Measurements from ENCODE around the gene UTF1. TPM values are rescaled to one million over a fixed set of nuclear protein-coding genes. Genes with fewer than 3 reads are reported as not detected.
"Not testable (repeated sequence)": the region's sequence is repeated elsewhere in the genome, so short reads cannot be mapped to it uniquely, and the experiment has no call there.

The UTF1 gene
- total RNA-seq, 2 experiments from 2014 or later: not detected

DNA sequence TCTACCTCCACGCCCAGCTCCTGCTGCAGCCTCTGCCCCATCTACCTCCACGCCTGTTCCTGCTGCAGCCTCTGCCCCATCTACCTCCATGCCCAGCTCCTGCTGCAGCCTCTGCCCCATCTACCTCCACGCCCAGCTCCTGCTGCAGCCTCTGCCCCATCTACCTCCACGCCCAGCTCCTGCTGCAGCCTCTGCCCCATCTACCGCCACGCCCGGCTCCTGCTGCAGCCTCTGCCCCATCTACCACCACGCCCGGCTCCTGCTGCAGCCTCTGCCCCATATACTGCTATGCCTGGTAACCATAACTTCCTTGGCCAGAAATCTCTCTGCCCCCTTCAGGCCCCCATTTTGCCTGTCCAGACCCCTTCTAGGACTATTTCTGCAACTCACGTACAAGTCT is 35.0 kb downstream of the UTF1 start:
- Mint-ChIP-seq H3K4me1 (peaks cover 52% of the 10 kb centered on the region), H3K36me3 (ENCODE audit: low read depth) (peaks cover 25% of the 10 kb centered on the region), H3K27ac (peak overlapping the region; percentile 77), H3K4me3 (peak overlapping the region; percentile 14)
- DNase-seq, H3K9me3 Mint-ChIP-seq, H3K27me3 Mint-ChIP-seq, POLR2A ChIA-PET: not testable (repeated sequence)
- CTCF ChIA-PET: interaction anchor here (0.6 to 3.1 kb wide), 2 partner anchors 10 to 29 kb away, joined by 3 to 18 read pairs; partner anchors contain the start of gene ADAM8

DNA sequence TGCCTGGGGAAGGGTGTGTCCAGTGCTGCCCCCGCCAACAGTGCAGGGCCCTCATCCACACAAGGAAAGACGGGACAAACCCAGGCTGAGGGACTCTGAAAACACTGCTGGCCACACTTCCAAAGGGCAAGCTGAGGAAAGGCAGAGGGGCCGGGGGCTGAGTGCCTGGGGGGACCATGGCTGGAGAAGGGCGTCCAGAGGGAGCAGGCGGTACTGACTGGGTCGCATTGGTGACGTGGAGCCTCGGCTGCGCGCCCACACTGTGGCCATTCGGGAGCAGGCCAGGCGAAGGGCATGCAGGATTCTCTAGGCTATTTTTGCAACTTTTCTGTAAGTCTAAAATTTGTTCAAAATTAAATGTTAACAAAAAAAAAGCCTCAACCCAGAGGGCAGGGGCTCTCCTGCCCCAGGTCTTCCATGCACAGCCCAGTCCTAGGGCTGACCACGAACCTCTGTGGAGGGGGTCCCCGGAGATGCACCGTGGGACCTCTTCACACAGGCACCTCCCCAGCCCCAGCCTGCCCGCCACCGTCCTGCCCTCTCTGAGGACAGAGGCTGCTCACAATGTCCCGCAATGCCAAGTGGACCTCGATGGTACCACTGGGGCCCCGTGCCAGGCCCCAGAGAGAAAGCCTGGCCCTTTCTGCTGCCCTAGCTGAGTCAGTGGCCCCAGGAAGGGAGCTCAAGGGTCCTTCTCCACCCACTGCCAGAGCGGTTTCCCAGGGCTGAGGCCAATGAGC is 36.2 kb downstream of the UTF1 start:
- POLR2A ChIA-PET: no interaction called here

GRCh38 chr10:133267293-133267692 is 37.3 kb downstream of the UTF1 start:
- H3K4me1 Mint-ChIP-seq: peaks cover 38% of the 10 kb centered on the region
- peaks cover 28% of the 10 kb centered on the region for H3K36me3 Mint-ChIP-seq (ENCODE audit: low read depth)
- H3K27me3 Mint-ChIP-seq: no peaks in the 10 kb centered on the region
- no peak overlapping the region for H3K4me3 Mint-ChIP-seq
- ChIA-PET CTCF (interaction anchor here (1.1 to 2.0 kb wide), 2 partner anchors 8 to 56 kb away, joined by 3 to 6 read pairs; no protein-coding TSS in a partner anchor), POLR2A (no interaction called here)
- no peaks in the 10 kb centered on the region for H3K9me3 Mint-ChIP-seq
- H3K27ac Mint-ChIP-seq: no peak overlapping the region
- DNase-seq: no peak

More for the DNA sequence above, 36.2 kb downstream of the UTF1 start:
- Mint-ChIP-seq H3K4me1 (peaks cover 41% of the 10 kb centered on the region), H3K27me3 (no peaks in the 10 kb centered on the region), H3K27ac (peak overlapping the region; percentile 66), H3K9me3 (no peaks in the 10 kb centered on the region), H3K36me3 (ENCODE audit: low read depth) (peaks cover 28% of the 10 kb centered on the region), H3K4me3 (peak overlapping the region; percentile 10)
- CTCF ChIA-PET: interaction anchor here (0.6 to 2.0 kb wide), 4 partner anchors 9 to 81 kb away, joined by 3 to 6 read pairs (median 4); partner anchors contain the start of gene PRAP1
- DNase-seq: no peak

- H3K27ac Mint-ChIP-seq: no peak overlapping the region
- H3K9me3 Mint-ChIP-seq: no peaks in the 10 kb centered on the region
- H3K4me3 Mint-ChIP-seq: no peak overlapping the region
- H3K4me1 Mint-ChIP-seq: peaks cover 34% of the 10 kb centered on the region
- H3K36me3 Mint-ChIP-seq (ENCODE audit: low read depth): peaks cover 30% of the 10 kb centered on the region
- DNase-seq: no peak
- POLR2A ChIA-PET: no interaction called here
- no peaks in the 10 kb centered on the region for H3K27me3 Mint-ChIP-seq
- CTCF ChIA-PET: interaction anchor here (2.0 kb wide), 1 partner anchor 8 kb away, joined by 6 read pairs; no protein-coding TSS in a partner anchor
These were observed 37.8 kb downstream of the UTF1 start for GRCh38 chr10:133267829-133268228.

- POLR2A ChIA-PET: no interaction called here
- Mint-ChIP-seq H3K9me3 (no peaks in the 10 kb centered on the region), H3K27ac (no peak overlapping the region), H3K36me3 (ENCODE audit: low read depth) (peaks cover 27% of the 10 kb centered on the region), H3K4me1 (peaks cover 27% of the 10 kb centered on the region), H3K4me3 (no peak overlapping the region), H3K27me3 (no peaks in the 10 kb centered on the region)
- DNase-seq: no peak
- CTCF ChIA-PET: interaction anchor here (1.3 kb wide), 1 partner anchor 14 kb away, joined by 3 read pairs; no protein-coding TSS in a partner anchor
These were observed 38.5 kb downstream of the UTF1 start for GRCh38 chr10:133268532-133268931.

GRCh38 chr10:133269367-133269766 is 39.4 kb downstream of the UTF1 start:
- no peak overlapping the region for H3K4me3 Mint-ChIP-seq
- peaks cover 20% of the 10 kb centered on the region for H3K36me3 Mint-ChIP-seq (ENCODE audit: low read depth)
- no peaks in the 10 kb centered on the region for H3K9me3 Mint-ChIP-seq
- DNase-seq: no peak
- POLR2A ChIA-PET: no interaction called here
- H3K4me1 Mint-ChIP-seq: peaks cover 18% of the 10 kb centered on the region
- H3K27ac Mint-ChIP-seq: no peak overlapping the region
- H3K27me3 Mint-ChIP-seq: no peaks in the 10 kb centered on the region
- CTCF ChIA-PET: interaction anchor here (1.3 kb wide), 1 partner anchor 13 kb away, joined by 3 read pairs; no protein-coding TSS in a partner anchor

GRCh38 chr10:133270204-133270603 is 40.2 kb downstream of the UTF1 start:
- ChIA-PET POLR2A (no interaction called here), CTCF (interaction anchor here (0.9 kb wide), 1 partner anchor 9 kb away, joined by 3 read pairs; no protein-coding TSS in a partner anchor)
- Mint-ChIP-seq H3K27me3 (no peaks in the 10 kb centered on the region), H3K36me3 (ENCODE audit: low read depth) (peaks cover 16% of the 10 kb centered on the region), H3K9me3 (no peaks in the 10 kb centered on the region), H3K27ac (no peak overlapping the region), H3K4me3 (no peak overlapping the region), H3K4me1 (peaks cover 16% of the 10 kb centered on the region)
- DNase-seq: no peak

- no peak overlapping the region for H3K4me3 Mint-ChIP-seq
- CTCF ChIA-PET: interaction anchor here (0.9 kb wide), 1 partner anchor 9 kb away, joined by 3 read pairs; no protein-coding TSS in a partner anchor
- H3K27ac Mint-ChIP-seq: no peak overlapping the region
- peaks cover 12% of the 10 kb centered on the region for H3K36me3 Mint-ChIP-seq (ENCODE audit: low read depth)
- H3K9me3 Mint-ChIP-seq: no peaks in the 10 kb centered on the region
- H3K4me1 Mint-ChIP-seq: peaks cover 10% of the 10 kb centered on the region
- POLR2A ChIA-PET: no interaction called here
- no peak for DNase-seq
- H3K27me3 Mint-ChIP-seq: no peaks in the 10 kb centered on the region
These were observed 40.8 kb downstream of the UTF1 start for GRCh38 chr10:133270773-133271297.

GRCh38 chr10:133271521-133272300 is 41.7 kb downstream of the UTF1 start:
- peaks cover 10% of the 10 kb centered on the region for H3K4me1 Mint-ChIP-seq
- no peaks in the 10 kb centered on the region for H3K27me3 Mint-ChIP-seq
- ChIA-PET POLR2A (no interaction called here), CTCF (interaction anchor here (0.6 to 1.5 kb wide), 2 partner anchors 8 to 1031 kb away, joined by 3 to 4 read pairs; no protein-coding TSS in a partner anchor)
- DNase-seq: no peak
- peak overlapping the region; percentile 69 for H3K27ac Mint-ChIP-seq
- H3K9me3 Mint-ChIP-seq: no peaks in the 10 kb centered on the region
- H3K36me3 Mint-ChIP-seq (ENCODE audit: low read depth): peaks cover 8% of the 10 kb centered on the region
- H3K4me3 Mint-ChIP-seq: no peak overlapping the region

DNA sequence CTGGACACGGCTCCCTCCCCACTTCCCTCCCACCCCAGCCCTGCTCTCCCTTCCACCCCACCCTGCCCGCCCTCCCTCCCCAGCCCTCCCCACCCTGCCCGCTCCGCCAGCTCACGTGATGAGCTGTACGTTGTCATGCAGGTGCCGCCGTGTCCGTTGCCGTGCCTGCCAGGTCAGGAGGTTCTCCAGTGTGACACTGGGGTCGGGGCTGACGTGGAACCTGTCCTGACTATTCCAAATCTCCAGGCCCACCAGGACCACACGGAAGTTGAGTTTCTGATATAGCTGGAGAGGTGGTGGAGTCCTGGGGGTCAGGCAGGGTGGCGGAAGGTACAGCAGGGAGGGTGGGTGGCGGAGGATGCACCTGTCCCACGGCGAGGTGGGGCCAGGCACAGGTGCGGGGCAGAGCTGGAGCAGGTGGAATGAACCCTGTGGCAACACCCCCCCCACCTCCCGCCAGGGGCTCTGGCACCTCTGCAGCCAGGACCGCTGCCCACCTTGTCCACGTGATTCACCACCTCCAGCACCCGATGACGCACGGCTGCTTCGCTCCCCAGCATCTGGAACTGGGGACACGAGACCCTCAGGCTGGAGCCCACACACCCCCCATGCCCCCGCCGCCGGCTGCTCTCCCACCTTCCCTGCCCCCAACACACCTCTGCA is 42.4 kb downstream of the UTF1 start:
- DNase-seq: no peak
- Mint-ChIP-seq H3K36me3 (ENCODE audit: low read depth) (peaks cover 8% of the 10 kb centered on the region), H3K27ac (no peak overlapping the region), H3K27me3 (no peaks in the 10 kb centered on the region), H3K4me1 (peaks cover 10% of the 10 kb centered on the region), H3K4me3 (no peak overlapping the region), H3K9me3 (no peaks in the 10 kb centered on the region)
- ChIA-PET CTCF (interaction anchor here (1.5 kb wide), 1 partner anchor 9 kb away, joined by 4 read pairs; no protein-coding TSS in a partner anchor), POLR2A (no interaction called here)

GRCh38 chr10:133272964-133273420 is 43.0 kb downstream of the UTF1 start:
- Mint-ChIP-seq H3K9me3 (no peaks in the 10 kb centered on the region), H3K4me3 (no peak overlapping the region), H3K27ac (no peak overlapping the region), H3K4me1 (peaks cover 16% of the 10 kb centered on the region), H3K27me3 (no peaks in the 10 kb centered on the region), H3K36me3 (ENCODE audit: low read depth) (peaks cover 8% of the 10 kb centered on the region)
- no peak for DNase-seq
- POLR2A ChIA-PET: no interaction called here
- CTCF ChIA-PET: interaction anchor here (1.5 kb wide), 1 partner anchor 10 kb away, joined by 4 read pairs; no protein-coding TSS in a partner anchor

DNA sequence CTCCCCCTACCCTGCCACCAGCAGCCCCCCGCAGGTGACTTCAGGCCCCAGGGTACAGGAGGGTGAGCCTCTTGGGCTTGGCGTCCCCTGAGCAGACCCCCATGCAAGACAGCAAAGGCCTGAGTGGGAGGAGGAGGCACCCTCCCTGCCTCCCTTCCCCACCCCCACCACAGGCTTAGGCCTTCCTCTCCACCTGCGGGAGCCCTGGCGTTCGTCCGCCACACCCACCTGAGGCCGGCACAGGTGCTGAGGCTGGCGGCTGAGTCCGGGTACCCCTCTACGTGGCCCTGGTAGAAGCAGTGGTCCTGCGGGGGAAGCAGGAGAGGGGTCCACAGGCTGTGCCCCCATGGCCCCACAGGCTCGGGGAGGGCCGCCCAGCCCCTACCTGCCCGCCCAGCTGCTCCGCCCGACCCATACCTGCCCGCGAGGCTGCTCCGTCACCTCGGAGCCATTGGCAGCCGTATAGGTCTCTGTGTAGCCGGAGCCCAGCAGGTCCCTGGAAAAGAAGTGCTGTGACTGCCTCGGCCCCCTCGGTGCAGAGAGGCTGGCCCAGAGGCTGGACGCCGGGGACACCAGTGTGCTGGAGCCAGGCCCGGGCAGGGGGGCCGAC is 43.6 kb downstream of the UTF1 start:
- H3K27ac Mint-ChIP-seq: no peak overlapping the region
- no peak for DNase-seq
- CTCF ChIA-PET: interaction anchor here (0.8 to 3.3 kb wide), 2 partner anchors 10 to 14 kb away, joined by 3 to 18 read pairs; no protein-coding TSS in a partner anchor
- POLR2A ChIA-PET: no interaction called here
- H3K4me3 Mint-ChIP-seq: no peak overlapping the region
- peaks cover 8% of the 10 kb centered on the region for H3K36me3 Mint-ChIP-seq (ENCODE audit: low read depth)
- no peaks in the 10 kb centered on the region for H3K9me3 Mint-ChIP-seq
- H3K27me3 Mint-ChIP-seq: no peaks in the 10 kb centered on the region
- H3K4me1 Mint-ChIP-seq: peaks cover 22% of the 10 kb centered on the region

Measured in activated CD4-positive, alpha-beta T cell treated with anti-CD3 and anti-CD28 coated beads, Interleukin-2, amount 10 ng/mL, durations not matched to agents 7 days and 5 days (primary cell).